Measurements from ENCODE around the gene NKX2-4. TPM values are rescaled to one million over a fixed set of nuclear protein-coding genes. Genes with fewer than 3 reads are reported as not detected.

The NKX2-4 gene
- total RNA-seq, 2 experiments from 2014 or later = not detected

GRCh38 chr20:21384308-21384892 lies 12.9 kb downstream of the NKX2-4 start:
- H3K4me1 ChIP-seq (ENCODE audit: insufficient read depth, low read length) = no peaks in the 10 kb centered on the region
- H3K36me3 ChIP-seq (ENCODE audit: insufficient read depth, low read length) = peaks cover 67% of the 10 kb centered on the region
- no peaks in the 10 kb centered on the region for H3K9me3 ChIP-seq (ENCODE audit: control insufficient read depth in 1 of 2, insufficient read depth in 1 of 2, low read length in 2 of 2)
- no peak overlapping the region for H3K4me3 Mint-ChIP-seq
- no peak for DNase-seq
- no peaks in the 10 kb centered on the region for H3K9me3 Mint-ChIP-seq
- no peak overlapping the region for H3K27ac ChIP-seq (ENCODE audit: low read depth in 1 of 2, low read length in 2 of 2)
- H3K27ac Mint-ChIP-seq = no peak overlapping the region
- intact Hi-C loops (cut with DNase I, micrococcal nuclease) = loop anchor here in 1 of 2 experiments (5.0 kb wide), 1 partner anchor 37 kb away; no protein-coding TSS in a partner anchor
- no peaks in the 10 kb centered on the region for H3K27me3 Mint-ChIP-seq
- no peak overlapping the region for H3K4me3 ChIP-seq (ENCODE audit: low read length)
- H3K36me3 Mint-ChIP-seq (ENCODE audit: low read depth) = peaks cover 90% of the 10 kb centered on the region
- no peaks in the 10 kb centered on the region for H3K4me1 Mint-ChIP-seq (ENCODE audit: low read depth)
- ChIA-PET POLR2A (no interaction called here), CTCF (no interaction called here)
- TF ChIP-seq, protein P1, sequence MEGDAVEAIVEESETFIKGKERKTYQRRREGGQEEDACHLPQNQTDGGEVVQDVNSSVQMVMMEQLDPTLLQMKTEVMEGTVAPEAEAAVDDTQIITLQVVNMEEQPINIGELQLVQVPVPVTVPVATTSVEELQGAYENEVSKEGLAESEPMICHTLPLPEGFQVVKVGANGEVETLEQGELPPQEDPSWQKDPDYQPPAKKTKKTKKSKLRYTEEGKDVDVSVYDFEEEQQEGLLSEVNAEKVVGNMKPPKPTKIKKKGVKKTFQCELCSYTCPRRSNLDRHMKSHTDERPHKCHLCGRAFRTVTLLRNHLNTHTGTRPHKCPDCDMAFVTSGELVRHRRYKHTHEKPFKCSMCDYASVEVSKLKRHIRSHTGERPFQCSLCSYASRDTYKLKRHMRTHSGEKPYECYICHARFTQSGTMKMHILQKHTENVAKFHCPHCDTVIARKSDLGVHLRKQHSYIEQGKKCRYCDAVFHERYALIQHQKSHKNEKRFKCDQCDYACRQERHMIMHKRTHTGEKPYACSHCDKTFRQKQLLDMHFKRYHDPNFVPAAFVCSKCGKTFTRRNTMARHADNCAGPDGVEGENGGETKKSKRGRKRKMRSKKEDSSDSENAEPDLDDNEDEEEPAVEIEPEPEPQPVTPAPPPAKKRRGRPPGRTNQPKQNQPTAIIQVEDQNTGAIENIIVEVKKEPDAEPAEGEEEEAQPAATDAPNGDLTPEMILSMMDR (IDR thresholded peaks at IDR 0.05) = no peak
- H3K27me3 ChIP-seq (ENCODE audit: control insufficient read depth in 1 of 2, insufficient read depth in 2 of 2, low read length in 2 of 2) = no peaks in the 10 kb centered on the region
- ATAC-seq (ENCODE audit: poor library complexity) = no peak

GRCh38 chr20:21381619-21382018 lies 15.7 kb downstream of the NKX2-4 start:
- ChIA-PET CTCF (no interaction called here), POLR2A (interaction anchor here (1.2 kb wide), 1 partner anchor 9 kb away, joined by 3 read pairs; no protein-coding TSS in a partner anchor)
- TF ChIP-seq, protein P1 (IDR thresholded peaks at IDR 0.05) = no peak
- H3K27me3 ChIP-seq (ENCODE audit: control insufficient read depth in 1 of 2, insufficient read depth in 2 of 2, low read length in 2 of 2) = no peaks in the 10 kb centered on the region
- no peak overlapping the region for H3K4me3 ChIP-seq (ENCODE audit: low read length)
- H3K4me1 ChIP-seq (ENCODE audit: insufficient read depth, low read length) = no peaks in the 10 kb centered on the region
- Mint-ChIP-seq H3K27me3 (no peaks in the 10 kb centered on the region), H3K4me3 (no peak overlapping the region), H3K27ac (no peak overlapping the region), H3K36me3 (ENCODE audit: low read depth) (peaks cover 88% of the 10 kb centered on the region), H3K4me1 (ENCODE audit: low read depth) (no peaks in the 10 kb centered on the region), H3K9me3 (no peaks in the 10 kb centered on the region)
- H3K36me3 ChIP-seq (ENCODE audit: insufficient read depth, low read length) = peaks cover 70% of the 10 kb centered on the region
- ATAC-seq (ENCODE audit: poor library complexity) (no peak), DNase-seq (no peak)
- H3K27ac ChIP-seq (ENCODE audit: low read depth in 1 of 2, low read length in 2 of 2) = no peak overlapping the region
- H3K9me3 ChIP-seq (ENCODE audit: control insufficient read depth in 1 of 2, insufficient read depth in 1 of 2, low read length in 2 of 2) = no peaks in the 10 kb centered on the region
- intact Hi-C loops (cut with DNase I, micrococcal nuclease) = loop anchor here in 1 of 2 experiments (5.0 kb wide), 1 partner anchor 34 kb away; no protein-coding TSS in a partner anchor

DNA sequence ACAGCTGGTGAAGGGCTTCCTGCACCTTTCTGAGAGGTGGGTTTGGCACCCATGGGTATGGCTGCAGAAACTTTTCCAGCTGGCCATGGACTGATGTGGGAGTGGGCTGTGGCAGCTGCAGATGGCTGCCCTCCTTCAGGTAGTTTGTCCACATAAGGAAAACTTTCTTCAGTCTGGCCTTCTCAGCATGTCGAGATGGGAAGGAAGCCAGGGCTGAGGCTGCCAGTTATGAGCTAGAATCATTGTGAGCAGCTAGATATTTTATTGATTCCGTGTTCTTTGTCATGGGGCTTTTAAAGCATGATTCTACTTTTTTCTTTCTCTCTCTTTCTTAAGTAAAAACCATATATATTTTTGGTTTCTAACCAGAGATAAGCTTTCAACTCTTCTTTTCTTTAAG lies 16.6 kb downstream of the NKX2-4 start:
- Mint-ChIP-seq H3K9me3 (no peaks in the 10 kb centered on the region), H3K36me3 (ENCODE audit: low read depth) (peaks cover 84% of the 10 kb centered on the region), H3K27ac (no peak overlapping the region), H3K4me3 (no peak overlapping the region), H3K27me3 (no peaks in the 10 kb centered on the region), H3K4me1 (ENCODE audit: low read depth) (no peaks in the 10 kb centered on the region)
- CTCF ChIA-PET = no interaction called here
- TF ChIP-seq, protein P1 (IDR thresholded peaks at IDR 0.05) = no peak
- H3K9me3 ChIP-seq (ENCODE audit: control insufficient read depth in 1 of 2, insufficient read depth in 1 of 2, low read length in 2 of 2) = no peaks in the 10 kb centered on the region
- ATAC-seq (ENCODE audit: poor library complexity) (no peak), DNase-seq (no peak)
- H3K27me3 ChIP-seq (ENCODE audit: control insufficient read depth in 1 of 2, insufficient read depth in 2 of 2, low read length in 2 of 2) = no peaks in the 10 kb centered on the region
- POLR2A ChIA-PET = interaction anchor here (1.2 kb wide), 1 partner anchor 9 kb away, joined by 3 read pairs; no protein-coding TSS in a partner anchor
- intact Hi-C loops (cut with DNase I, micrococcal nuclease) = loop anchor here in 1 of 2 experiments (5.0 kb wide), 1 partner anchor 33 kb away; no protein-coding TSS in a partner anchor
- no peak overlapping the region for H3K4me3 ChIP-seq (ENCODE audit: low read length)
- H3K36me3 ChIP-seq (ENCODE audit: insufficient read depth, low read length) = peaks cover 64% of the 10 kb centered on the region
- no peaks in the 10 kb centered on the region for H3K4me1 ChIP-seq (ENCODE audit: insufficient read depth, low read length)
- H3K27ac ChIP-seq (ENCODE audit: low read depth in 1 of 2, low read length in 2 of 2) = no peak overlapping the region

Measured in CD4-positive, alpha-beta T cell (primary cell).